Loucy (cell line): ENCODE data around the gene CTXND2.
"Not testable (repeated sequence)": the region's sequence is repeated elsewhere in the genome, so short reads cannot be mapped to it uniquely, and the experiment has no call there.

ENCODE experiments used
- H2AFZ ChIP-seq: fragments of 200-600 bp; sonication (generic); 2 replicates; pipeline ENCODE4 v1.6.0; 2016; ENCODE audit warnings: antibody characterized with exemption, mild to moderate bottlenecking, low read length, moderate library complexity
- H3F3A ChIP-seq: fragments of 200-600 bp; 2 replicates; pipeline ENCODE4 v1.6.0; 2016; ENCODE audit warnings: antibody characterized with exemption, low read depth, mild to moderate bottlenecking
- H3K27me3 ChIP-seq: fragments of 200-600 bp; sonication (generic); 2 replicates; pipeline ENCODE4 v1.6.1; 2014; ENCODE audit warnings: low read length, mild to moderate bottlenecking; ENCODE audit not compliant: insufficient read depth, poor library complexity, severe bottlenecking
- H3K36me3 ChIP-seq: fragments of 200-600 bp; sonication (generic); 2 replicates; pipeline ENCODE4 v1.6.1; 2016; ENCODE audit warnings: low read length; ENCODE audit not compliant: insufficient read depth
- H3K4me1 ChIP-seq: fragments of 200-600 bp; sonication (generic); 2 replicates; pipeline ENCODE4 v1.5.1; 2014; ENCODE audit warnings: low read length, mild to moderate bottlenecking; ENCODE audit not compliant: insufficient read depth, poor library complexity, severe bottlenecking
- H3K4me2 ChIP-seq: fragments of 200-600 bp; sonication (generic); 2 replicates; pipeline ENCODE4 v1.6.0; 2014; ENCODE audit warnings: antibody characterized with exemption, low read length, low read depth, mild to moderate bottlenecking; ENCODE audit not compliant: poor library complexity, severe bottlenecking
- H3K4me3 ChIP-seq: fragments of 200-600 bp; sonication (generic); 2 replicates; pipeline ENCODE4 v1.5.1; 2014; ENCODE audit warnings: low read length, mild to moderate bottlenecking, mixed read lengths; ENCODE audit not compliant: poor library complexity, severe bottlenecking
- H3K79me2 ChIP-seq: fragments of 200-600 bp; sonication (generic); 2 replicates; pipeline ENCODE4 v1.6.1; 2014; ENCODE audit warnings: low read length; ENCODE audit not compliant: insufficient read depth
- H3K9ac ChIP-seq: fragments of 200-600 bp; sonication (generic); 2 replicates; pipeline ENCODE4 v1.6.0; 2014; ENCODE audit warnings: mild to moderate bottlenecking, low read depth, low read length, moderate library complexity; ENCODE audit not compliant: poor library complexity, severe bottlenecking
- H3K9me2 ChIP-seq: fragments of 200-600 bp; sonication (generic); replicated peaks from 2 replicates; pipeline ENCODE4 v1.6.1; 2016; ENCODE audit warnings: low read depth, low read length, mixed read lengths
- H3K9me3 ChIP-seq: fragments of 200-600 bp; sonication (generic); 2 replicates; pipeline ENCODE4 v1.6.1; 2014; ENCODE audit warnings: mild to moderate bottlenecking, antibody characterized with exemption, low read length, low read depth; ENCODE audit not compliant: insufficient read depth
- H4K20me1 ChIP-seq: fragments of 200-600 bp; sonication (generic); 2 replicates; pipeline ENCODE4 v1.6.0; 2014; ENCODE audit warnings: antibody characterized with exemption, low read length, mild to moderate bottlenecking; ENCODE audit not compliant: insufficient read depth, poor library complexity, severe bottlenecking
- CTCF ChIP-seq: fragments of 200-600 bp; sonication (generic); conservative IDR thresholded peaks from 2 replicates; pipeline ENCODE4 v1.5.1; 2014; ENCODE audit warnings: mild to moderate bottlenecking, antibody characterized with exemption, low read length
- EZH2phosphoT487 ChIP-seq: fragments of 200-600 bp; IDR thresholded peaks from 2 replicates; pipeline ENCODE4 v1.6.1; 2018; ENCODE audit warnings: antibody characterized with exemption, mild to moderate bottlenecking, moderate library complexity, borderline replicate concordance

The CTXND2 gene

GRCh38 chr1:150842964-150843363, 44.0 kb upstream of the CTXND2 start:
- H3K4me3 ChIP-seq, result no peak overlapping the region
- no peaks in the 10 kb centered on the region for H3K27me3 ChIP-seq
- H4K20me1 ChIP-seq, result no peaks in the 10 kb centered on the region
- H3K4me1 ChIP-seq, result no peaks in the 10 kb centered on the region
- no peak overlapping the region for H2AFZ ChIP-seq
- no peaks in the 10 kb centered on the region for H3K9me3 ChIP-seq
- H3K9me2 ChIP-seq, result no peaks in the 10 kb centered on the region
- H3K36me3 ChIP-seq, result peaks cover 16% of the 10 kb centered on the region
- H3K79me2 ChIP-seq, result no peaks in the 10 kb centered on the region
- H3K9ac ChIP-seq, result no peak overlapping the region
- no peak for TF ChIP-seq CTCF
- TF ChIP-seq EZH2phosphoT487, result no peak
- H3K4me2 ChIP-seq, result no peak overlapping the region
- H3F3A ChIP-seq, result no peaks in the 10 kb centered on the region

GRCh38 chr1:150843474-150843873, 43.5 kb upstream of the CTXND2 start:
- no peaks in the 10 kb centered on the region for H3K79me2 ChIP-seq
- no peak overlapping the region for H3K4me2 ChIP-seq
- H3K9me3 ChIP-seq, result no peaks in the 10 kb centered on the region
- H3K4me1 ChIP-seq, result no peaks in the 10 kb centered on the region
- H3K27me3 ChIP-seq, result no peaks in the 10 kb centered on the region
- no peaks in the 10 kb centered on the region for H4K20me1 ChIP-seq
- no peak overlapping the region for H2AFZ ChIP-seq
- TF ChIP-seq EZH2phosphoT487, result no peak
- no peak for TF ChIP-seq CTCF
- no peak overlapping the region for H3K4me3 ChIP-seq
- no peaks in the 10 kb centered on the region for H3K9me2 ChIP-seq
- no peak overlapping the region for H3K9ac ChIP-seq
- H3F3A ChIP-seq, result no peaks in the 10 kb centered on the region
- H3K36me3 ChIP-seq, result peaks cover 13% of the 10 kb centered on the region

- H2AFZ ChIP-seq, result no peak overlapping the region
- H3K79me2 ChIP-seq, result no peaks in the 10 kb centered on the region
- H3K4me2 ChIP-seq, result no peak overlapping the region
Measured at GRCh38 chr1:150846473-150847146, 40.3 kb upstream of the CTXND2 start.

GRCh38 chr1:150850801-150851362, 36.1 kb upstream of the CTXND2 start:
- H3K9me2 ChIP-seq, H4K20me1 ChIP-seq, H3F3A ChIP-seq, H3K9ac ChIP-seq, H3K9me3 ChIP-seq, H3K79me2 ChIP-seq, H3K4me1 ChIP-seq, H3K27me3 ChIP-seq, H2AFZ ChIP-seq, H3K4me3 ChIP-seq, H3K4me2 ChIP-seq: not testable (repeated sequence)
- peaks cover 12% of the 10 kb centered on the region; the same call in 1 of the 2 replicates for H3K36me3 ChIP-seq

More at GRCh38 chr1:150846473-150847146, 40.3 kb upstream of the CTXND2 start:
- Histone ChIP-seq H3K4me1 (no peaks in the 10 kb centered on the region), H4K20me1 (no peaks in the 10 kb centered on the region), H3F3A (no peaks in the 10 kb centered on the region), H3K4me3 (no peak overlapping the region), H3K36me3 (no peaks in the 10 kb centered on the region), H3K9ac (no peak overlapping the region), H3K9me2 (no peaks in the 10 kb centered on the region), H3K27me3 (no peaks in the 10 kb centered on the region), H3K9me3 (no peaks in the 10 kb centered on the region)
- TF ChIP-seq EZH2phosphoT487, result no peak
- no peak for TF ChIP-seq CTCF

GRCh38 chr1:150852734-150853133, 34.2 kb upstream of the CTXND2 start:
- H3K9me2 ChIP-seq, H3K79me2 ChIP-seq, H3K4me3 ChIP-seq, H2AFZ ChIP-seq, H3K9ac ChIP-seq, H3K4me2 ChIP-seq, H3F3A ChIP-seq, H3K4me1 ChIP-seq, H3K9me3 ChIP-seq, H4K20me1 ChIP-seq, H3K27me3 ChIP-seq: not testable (repeated sequence)
- H3K36me3 ChIP-seq, result peaks cover 14% of the 10 kb centered on the region; the same call in 1 of the 2 replicates
